Measurements from ENCODE around the gene ZNF768. TPM values are rescaled to one million over a fixed set of nuclear protein-coding genes. Genes with fewer than 3 reads are reported as not detected.

ZNF768 gene
- total RNA-seq, 2 experiments from 2014 or later, result 7.4 to 8.1 TPM

DNA sequence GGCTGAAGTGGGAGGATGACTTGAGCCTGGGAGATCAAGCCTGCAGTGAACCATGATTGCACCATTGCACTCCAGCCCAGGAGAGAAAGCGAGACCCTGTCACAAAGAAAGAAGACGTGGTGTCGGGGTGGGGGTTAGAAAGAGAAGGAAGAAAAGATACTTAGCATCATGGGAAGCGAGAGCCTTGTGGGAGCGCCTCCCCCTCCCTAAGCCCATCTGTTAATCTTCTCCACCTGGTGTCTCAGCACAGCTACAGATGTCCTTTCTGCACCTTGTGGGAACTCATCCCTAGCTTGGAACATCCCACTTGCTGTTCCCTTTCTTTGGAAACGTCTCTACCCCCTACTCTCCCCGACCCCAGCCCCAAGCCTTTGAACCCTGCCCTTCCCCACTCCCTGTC is 39.2 kb upstream of the ZNF768 start:
- Mint-ChIP-seq H3K27me3 (no peaks in the 10 kb centered on the region), H3K4me1 (peaks cover 30% of the 10 kb centered on the region), H3K36me3 (peaks cover 3% of the 10 kb centered on the region), H3K27ac (peak overlapping the region; percentile 36), H3K9me3 (no peaks in the 10 kb centered on the region), H3K4me3 (no peak overlapping the region)
- ATAC-seq (ENCODE audit: low read depth) (no peak), DNase-seq (no peak)
- POLR2A ChIA-PET, result interaction anchor here (0.8 to 1.0 kb wide), 2 partner anchors 92 to 136 kb away, joined by 3 read pairs; partner anchors contain the start of gene DCTPP1

DNA sequence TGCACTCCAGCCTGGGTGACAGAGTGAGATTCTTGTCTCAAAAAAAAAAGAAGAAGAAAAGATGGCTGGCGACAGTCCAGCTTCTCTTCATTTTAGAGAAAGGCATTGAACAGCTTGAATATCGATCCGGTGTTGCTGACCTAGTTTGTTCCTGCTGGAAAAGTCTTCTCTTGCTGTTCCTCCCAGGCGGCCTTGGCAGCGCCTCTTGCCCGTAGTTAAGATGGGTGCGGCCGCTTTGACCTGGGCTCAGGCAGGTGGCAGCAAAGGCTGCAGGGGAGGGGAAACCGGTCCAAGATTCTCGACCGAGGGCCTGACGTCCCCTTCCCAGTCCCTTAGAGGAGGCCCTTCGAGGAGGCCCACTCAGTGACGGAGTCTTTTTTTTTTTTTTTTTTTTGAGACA is 35.7 kb upstream of the ZNF768 start:
- H3K9me3 Mint-ChIP-seq, result no peaks in the 10 kb centered on the region
- no peak for ATAC-seq (ENCODE audit: low read depth)
- H3K27ac Mint-ChIP-seq, result peak overlapping the region; percentile 86
- DNase-seq, result no peak
- POLR2A ChIA-PET, result interaction anchor here (0.6 to 2.5 kb wide), 9 partner anchors 9 to 88 kb away, joined by 3 to 20 read pairs (median 5); partner anchors contain the start of genes ZNF688, ZNF747 and ZNF768
- H3K4me3 Mint-ChIP-seq, result peak overlapping the region; percentile 83
- no peaks in the 10 kb centered on the region for H3K36me3 Mint-ChIP-seq
- H3K4me1 Mint-ChIP-seq, result peaks cover 18% of the 10 kb centered on the region
- H3K27me3 Mint-ChIP-seq, result no peaks in the 10 kb centered on the region

DNA sequence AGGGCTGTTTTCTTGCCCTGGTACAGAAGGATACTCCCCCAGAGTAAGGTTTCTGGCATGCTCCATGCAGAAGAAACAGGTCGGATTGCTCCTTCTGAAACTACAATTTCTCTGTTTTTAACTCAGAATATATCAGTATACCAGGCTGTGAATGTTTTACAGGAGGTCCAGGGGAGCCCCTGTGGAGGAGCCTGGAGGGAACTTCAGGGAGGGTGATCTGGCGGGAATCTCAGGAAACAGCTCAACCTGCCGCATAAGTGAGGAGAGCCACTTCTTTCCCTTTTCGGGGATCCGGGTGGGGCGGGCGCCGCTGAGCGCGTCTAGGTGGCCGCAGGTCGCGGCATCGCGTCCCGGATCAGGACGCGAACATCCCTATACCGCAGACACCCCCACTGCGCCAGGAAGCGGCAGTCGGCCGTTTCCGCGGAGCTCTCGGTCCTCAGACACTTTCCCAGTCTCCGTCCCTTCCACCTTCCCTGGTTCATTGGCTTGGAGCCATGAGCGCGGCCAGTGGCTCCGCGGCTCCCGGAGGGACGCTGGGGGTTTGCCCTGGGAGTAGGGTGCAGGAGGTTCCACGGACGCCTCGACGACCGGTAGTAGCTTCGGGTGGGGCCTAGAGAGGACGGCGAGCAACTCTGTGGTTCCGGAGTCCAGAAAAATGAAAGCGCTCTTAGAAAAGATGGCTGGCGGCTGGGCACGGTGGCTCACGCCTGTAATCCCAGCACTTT is 34.9 kb upstream of the ZNF768 start:
- no peaks in the 10 kb centered on the region for H3K27me3 Mint-ChIP-seq
- peak overlapping the region; percentile 86 for H3K27ac Mint-ChIP-seq
- DNase-seq (peak; percentile 56), ATAC-seq (ENCODE audit: low read depth) (no peak)
- H3K36me3 Mint-ChIP-seq, result peaks cover 2% of the 10 kb centered on the region
- peak overlapping the region; percentile 83 for H3K4me3 Mint-ChIP-seq
- POLR2A ChIA-PET, result interaction anchor here (0.6 to 2.5 kb wide), 10 partner anchors 10 to 88 kb away, joined by 3 to 20 read pairs (median 6); partner anchors contain the start of genes ZNF688, ZNF747 and ZNF768
- H3K4me1 Mint-ChIP-seq, result peaks cover 17% of the 10 kb centered on the region
- no peaks in the 10 kb centered on the region for H3K9me3 Mint-ChIP-seq

DNA sequence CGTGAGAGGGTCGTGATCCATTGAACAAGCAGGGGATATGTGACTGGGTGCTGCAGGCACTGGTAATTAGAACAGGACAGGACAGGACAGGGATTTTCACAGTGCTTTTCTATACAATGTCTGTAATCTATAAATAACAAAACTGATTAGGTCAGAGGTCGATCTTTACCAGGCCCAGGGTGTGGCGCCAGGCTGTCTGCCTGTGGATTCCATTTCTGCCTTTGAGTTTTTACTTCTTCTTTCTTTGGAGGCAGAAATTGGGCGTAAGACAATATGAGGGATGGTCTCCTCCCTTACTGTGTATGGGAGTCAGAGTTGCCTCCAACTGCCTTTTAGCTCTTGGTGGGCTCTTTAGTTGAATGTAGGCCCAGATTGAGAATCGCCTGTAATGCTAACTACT is 33.3 kb upstream of the ZNF768 start:
- no peak for ATAC-seq (ENCODE audit: low read depth)
- peaks cover 20% of the 10 kb centered on the region for H3K4me1 Mint-ChIP-seq
- no peaks in the 10 kb centered on the region for H3K27me3 Mint-ChIP-seq
- POLR2A ChIA-PET, result interaction anchor here (0.5 to 3.5 kb wide), 3 partner anchors 12 to 75 kb away, joined by 4 to 68 read pairs (median 20); partner anchors contain the start of genes ZNF688 and ZNF747
- no peaks in the 10 kb centered on the region for H3K9me3 Mint-ChIP-seq
- H3K27ac Mint-ChIP-seq, result no peak overlapping the region
- peak overlapping the region; percentile 26 for H3K4me3 Mint-ChIP-seq
- peaks cover 7% of the 10 kb centered on the region for H3K36me3 Mint-ChIP-seq
- DNase-seq, result no peak

DNA sequence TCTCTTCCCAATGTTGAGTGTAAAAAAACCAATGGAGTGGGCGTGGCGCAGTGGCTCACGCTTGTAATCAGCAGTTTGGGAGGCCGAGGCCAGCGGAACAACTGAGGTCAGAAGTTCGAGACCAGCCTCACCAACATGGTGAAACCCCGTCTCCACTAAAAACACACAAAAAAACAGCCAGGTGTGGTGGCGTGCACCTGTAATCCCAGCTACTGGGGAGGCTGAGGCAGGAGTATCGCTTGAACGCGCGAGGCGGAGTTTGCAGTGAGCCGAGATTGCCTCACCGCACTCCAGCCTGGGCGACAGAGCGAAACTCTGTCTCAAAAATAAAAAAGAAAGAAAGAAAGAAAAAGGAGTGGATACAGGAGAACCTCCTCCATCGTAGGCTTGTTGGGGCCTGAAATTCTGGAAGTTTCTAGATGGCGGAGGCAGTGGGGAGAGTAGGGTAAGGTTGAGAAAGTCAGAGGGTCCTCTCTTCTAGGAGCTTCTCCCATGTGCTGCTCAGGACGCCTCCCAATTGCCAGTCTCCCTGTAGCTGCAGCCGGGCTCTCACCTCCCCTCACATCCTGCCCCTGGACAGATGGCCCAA is 32.5 kb upstream of the ZNF768 start:
- POLR2A ChIA-PET, result interaction anchor here (0.6 to 3.5 kb wide), 13 partner anchors 9 to 478 kb away, joined by 3 to 131 read pairs (median 8); partner anchors contain the start of genes CORO1A, DCTPP1, FBRS and ZNF688
- DNase-seq, result no peak
- no peak for ATAC-seq (ENCODE audit: low read depth)
- H3K36me3 Mint-ChIP-seq, result peaks cover 14% of the 10 kb centered on the region
- no peaks in the 10 kb centered on the region for H3K9me3 Mint-ChIP-seq
- H3K27ac Mint-ChIP-seq, result peak overlapping the region; percentile 91
- peak overlapping the region; percentile 90 for H3K4me3 Mint-ChIP-seq
- no peaks in the 10 kb centered on the region for H3K27me3 Mint-ChIP-seq
- peaks cover 27% of the 10 kb centered on the region for H3K4me1 Mint-ChIP-seq

DNA sequence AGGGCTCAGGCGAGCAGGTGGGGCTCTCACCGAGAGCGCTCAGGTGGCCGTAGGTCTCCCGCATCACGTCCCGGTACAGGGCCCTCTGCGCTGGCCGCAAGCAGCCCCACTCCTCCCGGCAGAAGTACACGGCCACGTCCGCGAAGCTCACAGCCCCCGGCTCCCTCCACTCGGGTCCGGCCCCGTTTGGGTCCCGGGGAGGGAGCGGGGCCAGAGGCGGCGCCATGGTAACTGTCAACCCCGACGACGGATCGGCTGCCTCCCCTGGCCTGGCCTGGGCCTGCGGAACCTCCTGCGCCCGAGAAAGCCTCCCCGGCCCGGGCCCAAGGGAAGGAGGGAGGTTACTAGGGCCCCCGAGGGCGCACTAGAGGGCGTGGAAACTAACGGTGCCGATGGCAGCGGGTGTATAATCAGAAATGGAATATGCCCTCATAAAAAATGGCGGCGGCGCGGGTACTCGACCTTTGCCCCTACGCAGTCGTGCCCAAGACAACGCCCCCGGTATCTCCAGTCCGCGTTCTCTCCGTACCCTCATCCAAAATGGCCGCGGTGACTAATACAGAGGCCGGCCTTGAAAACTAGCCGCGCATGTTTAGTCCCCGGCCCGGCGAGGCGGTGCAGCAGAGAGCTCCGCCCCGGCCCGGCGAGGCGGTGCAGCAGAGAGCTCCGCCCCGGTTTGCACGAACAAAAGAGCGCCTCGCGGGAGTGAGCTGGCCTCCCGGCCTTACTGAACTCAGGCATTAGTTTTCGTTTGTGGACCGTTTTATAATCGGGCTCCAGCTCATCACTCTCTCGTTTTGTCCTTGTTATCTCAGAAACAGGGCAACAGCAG is 31.8 kb upstream of the ZNF768 start, which contains the start of gene ZNF764:
Gene ZNF764 (minus strand): TSS at position 418 of the 832 bp plus-strand sequence. CDS start 192 bp downstream, at position 226.
- H3K36me3 Mint-ChIP-seq, result peaks cover 15% of the 10 kb centered on the region
- POLR2A ChIA-PET, result interaction anchor here (0.6 to 3.5 kb wide), 19 partner anchors 10 to 478 kb away, joined by 3 to 131 read pairs (median 5); partner anchors contain the start of genes CORO1A, DCTPP1, FBRS and ZNF688
- DNase-seq (peak; percentile 94), ATAC-seq (ENCODE audit: low read depth) (peak; percentile 97)
- no peaks in the 10 kb centered on the region for H3K27me3 Mint-ChIP-seq
- no peaks in the 10 kb centered on the region for H3K9me3 Mint-ChIP-seq
- peaks cover 34% of the 10 kb centered on the region for H3K4me1 Mint-ChIP-seq
- peak within 1 kb of the TSS; percentile 91 for H3K27ac Mint-ChIP-seq
- H3K4me3 Mint-ChIP-seq, result peak within 1 kb of the TSS; percentile 90

DNA sequence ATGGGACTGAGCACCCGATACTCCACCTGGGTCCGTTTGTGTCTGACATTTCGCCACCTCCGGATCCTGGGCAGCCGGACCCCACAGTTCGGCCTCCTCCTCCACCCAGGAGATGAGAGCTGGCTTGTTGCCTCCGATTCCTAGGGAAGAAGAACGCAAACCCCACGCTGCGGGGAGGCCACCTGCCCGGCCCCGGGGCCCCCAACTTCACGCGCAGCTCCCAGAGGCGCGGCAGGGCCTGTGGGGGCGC is 31.3 kb upstream of the ZNF768 start:
- H3K27ac Mint-ChIP-seq, result peak overlapping the region; percentile 91
- peak overlapping the region; percentile 90 for H3K4me3 Mint-ChIP-seq
- DNase-seq, result no peak
- peaks cover 38% of the 10 kb centered on the region for H3K4me1 Mint-ChIP-seq
- no peak for ATAC-seq (ENCODE audit: low read depth)
- H3K27me3 Mint-ChIP-seq, result no peaks in the 10 kb centered on the region
- POLR2A ChIA-PET, result interaction anchor here (0.6 to 3.5 kb wide), 20 partner anchors 10 to 374 kb away, joined by 3 to 131 read pairs (median 4); partner anchors contain the start of genes CORO1A, DCTPP1, FBRS and ZNF688
- H3K9me3 Mint-ChIP-seq, result no peaks in the 10 kb centered on the region
- peaks cover 15% of the 10 kb centered on the region for H3K36me3 Mint-ChIP-seq

DNA sequence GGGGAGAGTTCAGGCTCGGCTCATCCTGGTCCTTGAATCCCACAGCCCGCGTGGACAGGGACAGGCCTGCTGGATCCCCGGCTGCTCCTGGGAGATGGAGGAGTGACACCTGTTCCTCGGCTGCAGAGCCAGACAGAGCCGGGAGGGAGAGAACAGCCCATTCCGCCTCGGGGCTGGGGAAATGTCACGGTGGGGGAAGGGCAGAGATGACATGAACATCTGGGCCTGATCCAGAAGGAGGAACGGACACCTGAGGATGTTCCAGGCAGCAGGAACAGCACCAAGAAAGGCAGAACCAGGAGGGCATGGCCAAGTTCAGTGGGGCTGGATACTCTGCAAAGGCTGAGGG is 29.7 kb upstream of the ZNF768 start:
- no peaks in the 10 kb centered on the region for H3K27me3 Mint-ChIP-seq
- no peak for ATAC-seq (ENCODE audit: low read depth)
- H3K9me3 Mint-ChIP-seq, result no peaks in the 10 kb centered on the region
- no peak for DNase-seq
- peaks cover 18% of the 10 kb centered on the region for H3K36me3 Mint-ChIP-seq
- peak overlapping the region; percentile 51 for H3K27ac Mint-ChIP-seq
- POLR2A ChIA-PET, result no interaction called here
- peak overlapping the region; percentile 55 for H3K4me3 Mint-ChIP-seq
- H3K4me1 Mint-ChIP-seq, result peaks cover 45% of the 10 kb centered on the region

DNA sequence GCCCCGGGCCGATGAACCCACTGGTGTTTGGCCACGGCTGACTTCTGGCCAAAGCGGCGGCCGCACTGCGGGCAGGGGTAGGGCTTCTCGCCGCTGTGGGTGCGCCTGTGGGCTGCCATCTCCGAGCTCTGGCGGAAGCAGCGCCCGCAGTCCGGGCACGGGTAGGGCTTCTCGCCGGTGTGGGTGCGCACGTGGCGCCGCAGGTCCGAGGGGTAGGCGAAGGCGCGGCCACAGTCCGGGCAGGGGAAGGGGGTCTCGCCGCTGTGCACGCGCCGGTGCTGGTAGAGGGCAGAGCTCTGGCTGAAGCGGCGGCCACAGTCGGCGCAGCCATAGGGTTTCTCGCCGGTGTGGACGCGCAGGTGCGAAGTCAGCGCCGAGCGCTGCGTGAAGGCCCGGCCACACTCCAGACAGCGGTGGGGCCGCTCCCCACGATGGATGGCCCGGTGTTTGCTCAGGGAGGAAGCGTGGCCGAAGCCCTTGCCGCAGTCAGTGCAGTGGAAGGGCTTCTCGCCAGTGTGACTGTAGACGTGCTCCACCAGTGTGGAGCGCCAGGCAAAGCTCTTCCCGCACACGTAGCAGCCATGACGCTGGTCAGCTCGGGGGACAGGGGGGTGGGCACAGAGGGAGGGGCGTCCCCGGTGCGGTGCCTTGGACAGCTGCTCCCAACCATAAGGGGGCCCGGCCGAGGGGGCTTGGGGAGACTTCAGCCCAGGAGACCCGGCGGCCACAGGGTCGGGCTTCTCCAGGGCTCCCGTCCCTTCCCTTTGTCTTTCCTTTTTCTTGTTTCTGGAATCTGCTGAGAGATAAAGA is 29.2 kb upstream of the ZNF768 start:
- DNase-seq (no peak), ATAC-seq (ENCODE audit: low read depth) (no peak)
- H3K27ac Mint-ChIP-seq, result peak overlapping the region; percentile 51
- H3K4me3 Mint-ChIP-seq, result peak overlapping the region; percentile 55
- POLR2A ChIA-PET, result interaction anchor here (0.6 kb wide), 1 partner anchor 106 kb away, joined by 3 read pairs; no protein-coding TSS in a partner anchor
- H3K36me3 Mint-ChIP-seq, result peaks cover 18% of the 10 kb centered on the region
- H3K27me3 Mint-ChIP-seq, result no peaks in the 10 kb centered on the region
- peaks cover 46% of the 10 kb centered on the region for H3K4me1 Mint-ChIP-seq
- H3K9me3 Mint-ChIP-seq, result no peaks in the 10 kb centered on the region

DNA sequence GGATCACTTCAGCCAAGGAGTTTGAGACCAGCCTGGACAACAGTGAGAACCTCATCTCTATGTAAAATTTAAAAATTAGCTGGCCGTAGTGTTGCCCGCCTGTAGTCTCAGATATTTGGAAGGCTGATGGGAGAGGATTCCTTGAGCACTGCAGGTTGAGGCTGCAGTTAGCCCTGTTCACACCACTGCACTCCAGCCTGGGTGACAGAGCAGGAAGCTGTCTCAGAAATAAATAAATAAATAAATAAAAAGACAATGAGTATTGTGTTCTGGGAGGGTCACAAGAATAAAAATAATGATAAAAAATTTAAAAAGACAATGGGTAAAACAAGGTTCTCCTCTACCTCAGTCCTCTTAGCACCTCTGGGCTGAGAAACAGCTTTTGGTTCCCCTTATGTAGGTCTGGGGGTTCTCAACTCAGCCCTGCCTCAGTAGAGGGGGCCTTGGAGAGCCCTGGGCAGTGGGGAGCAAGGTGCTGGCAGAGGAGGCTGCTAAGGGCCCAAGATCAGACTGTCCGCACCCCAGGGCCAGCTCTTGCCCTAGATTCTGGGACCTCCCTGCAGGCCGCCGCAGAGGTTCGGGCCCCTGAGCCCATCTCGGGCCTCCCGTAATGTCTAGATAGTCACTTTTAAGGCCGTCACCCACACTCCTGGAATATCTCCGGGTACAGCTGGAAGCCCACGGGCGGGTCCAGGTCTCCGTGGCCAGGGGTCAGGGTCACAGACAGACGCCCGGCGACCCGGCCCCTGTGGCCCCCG is 28.4 kb upstream of the ZNF768 start:
- DNase-seq, result no peak
- H3K9me3 Mint-ChIP-seq, result no peaks in the 10 kb centered on the region
- POLR2A ChIA-PET, result interaction anchor here (0.6 to 1.1 kb wide), 2 partner anchors 104 to 150 kb away, joined by 3 read pairs; partner anchors contain the start of gene FBRS
- no peak for ATAC-seq (ENCODE audit: low read depth)
- H3K27ac Mint-ChIP-seq, result no peak overlapping the region
- H3K36me3 Mint-ChIP-seq, result peaks cover 18% of the 10 kb centered on the region
- H3K4me3 Mint-ChIP-seq, result no peak overlapping the region
- peaks cover 46% of the 10 kb centered on the region for H3K4me1 Mint-ChIP-seq
- H3K27me3 Mint-ChIP-seq, result no peaks in the 10 kb centered on the region

DNA sequence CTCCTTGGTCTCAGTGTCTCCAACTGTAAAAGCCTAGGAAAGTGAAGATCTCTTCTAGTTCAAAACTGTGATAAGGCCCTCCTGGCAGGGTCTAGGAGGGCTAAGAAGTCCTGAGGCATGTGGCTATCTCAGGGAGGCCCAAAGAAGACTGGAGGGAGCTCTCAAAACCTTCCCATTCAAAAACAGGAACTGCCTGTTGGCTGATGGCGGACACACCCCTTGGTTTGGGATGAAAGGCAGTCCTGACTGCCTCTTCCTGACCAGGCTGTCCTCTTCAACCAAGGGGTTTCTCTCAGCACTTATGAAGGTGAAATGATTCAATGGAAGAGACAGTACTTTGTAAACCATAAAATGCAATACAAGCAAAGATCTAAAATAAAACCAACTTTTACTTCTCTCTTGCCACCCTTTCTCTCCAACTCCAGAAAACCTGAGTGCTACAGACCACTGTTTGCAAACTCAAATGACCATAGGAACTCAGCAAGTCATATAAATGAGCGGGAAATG is 27.1 kb upstream of the ZNF768 start:
- DNase-seq, result no peak
- Mint-ChIP-seq H3K4me3 (no peak overlapping the region), H3K36me3 (peaks cover 18% of the 10 kb centered on the region), H3K27me3 (no peaks in the 10 kb centered on the region), H3K4me1 (peaks cover 45% of the 10 kb centered on the region), H3K27ac (peak overlapping the region; percentile 68), H3K9me3 (no peaks in the 10 kb centered on the region)
- POLR2A ChIA-PET, result interaction anchor here (0.9 to 3.1 kb wide), 2 partner anchors 18 kb away, joined by 3 to 64 read pairs; partner anchors contain the start of genes ZNF688 and ZNF747
- no peak for ATAC-seq (ENCODE audit: low read depth)
